Measurements from ENCODE around the gene TMEFF1.

The TMEFF1 gene

GRCh38 chr9:100578610-100579009, 105.7 kb downstream of the TMEFF1 start:
- no peak for DNase-seq

GRCh38 chr9:100579665-100580064, 106.7 kb downstream of the TMEFF1 start:
- peak; percentile 54 for DNase-seq

GRCh38 chr9:100580257-100580656, 107.3 kb downstream of the TMEFF1 start:
- no peak for DNase-seq

GRCh38 chr9:100581081-100581480, 108.1 kb downstream of the TMEFF1 start:
- DNase-seq, result no peak

GRCh38 chr9:100581661-100582060, 108.7 kb downstream of the TMEFF1 start:
- no peak for DNase-seq

- no peak for DNase-seq
These were observed 110.3 kb downstream of the TMEFF1 start for GRCh38 chr9:100583014-100583802.

GRCh38 chr9:100584951-100585350, 112.0 kb downstream of the TMEFF1 start:
- no peak for DNase-seq

- DNase-seq, result no peak
These were observed 113.1 kb downstream of the TMEFF1 start for GRCh38 chr9:100586093-100586492.

- peak; percentile 33 for DNase-seq
These were observed 114.4 kb downstream of the TMEFF1 start for GRCh38 chr9:100587375-100587774.

GRCh38 chr9:100589582-100589981, 116.6 kb downstream of the TMEFF1 start:
- DNase-seq, result peak; percentile 50

- peak; percentile 71 for DNase-seq
These were observed 117.5 kb downstream of the TMEFF1 start for GRCh38 chr9:100590481-100590880.

GRCh38 chr9:100591139-100591538, 118.2 kb downstream of the TMEFF1 start:
- DNase-seq, result no peak

GRCh38 chr9:100591639-100592412, 118.9 kb downstream of the TMEFF1 start:
- no peak for DNase-seq

GRCh38 chr9:100595391-100596199, 122.6 kb downstream of the TMEFF1 start:
- peak; percentile 68 for DNase-seq

GRCh38 chr9:100597236-100597635, 124.3 kb downstream of the TMEFF1 start:
- DNase-seq, result no peak

- DNase-seq, result peak; percentile 71
These were observed 125.7 kb downstream of the TMEFF1 start for GRCh38 chr9:100598641-100599145.

GRCh38 chr9:100600521-100601079, 127.7 kb downstream of the TMEFF1 start:
- no peak for DNase-seq

- peak; percentile 62 for DNase-seq
These were observed 128.3 kb downstream of the TMEFF1 start for GRCh38 chr9:100601216-100601615.

- peak; percentile 53 for DNase-seq
These were observed 129.4 kb downstream of the TMEFF1 start for GRCh38 chr9:100602342-100602801.

- no peak for DNase-seq
These were observed 132.5 kb downstream of the TMEFF1 start for GRCh38 chr9:100605405-100605804.

GRCh38 chr9:100619194-100619593, 146.2 kb downstream of the TMEFF1 start:
- no peak for DNase-seq

- no peak for DNase-seq
These were observed 146.7 kb downstream of the TMEFF1 start for GRCh38 chr9:100619665-100620064.
